Sigmoid colon (tissue), 7 donors: ENCODE data around the gene RRP1. TPM values are rescaled to one million over a fixed set of nuclear protein-coding genes. Genes with fewer than 3 reads are reported as not detected.
"Not testable (repeated sequence)": the region's sequence is repeated elsewhere in the genome, so short reads cannot be mapped to it uniquely, and the experiment has no call there.

Source experiments
- DNase-seq: peaks from one replicate; pipeline ENCODE4 v3.0.0-alpha.2; 2019
- H3K27ac ChIP-seq, 4 donors: fragments of 200-600 bp; sonication (generic); one replicate each; pipeline ENCODE4 v1.5.1; 2016 to 2019; ENCODE audit warnings: mild to moderate bottlenecking in 1 of 4
- H3K27me3 ChIP-seq, 3 donors: fragments of 200-600 bp; sonication (generic); one replicate each; pipeline ENCODE4 v1.5.1; 2019; ENCODE audit warnings: mild to moderate bottlenecking in 1 of 3
- H3K36me3 ChIP-seq, 4 donors: fragments of 200-600 bp; sonication (generic); one replicate each; pipeline ENCODE4 v1.5.1; 2016 to 2019
- H3K4me1 ChIP-seq, 4 donors: fragments of 200-600 bp; sonication (generic); one replicate each; pipeline ENCODE4 v1.5.1; 2017 to 2019
- H3K4me3 ChIP-seq, 4 donors: fragments of 200-600 bp; sonication (generic); one replicate each; pipeline ENCODE4 v1.5.1; 2017 to 2019; ENCODE audit warnings: mild to moderate bottlenecking in 2 of 4, moderate library complexity in 1 of 4
- H3K9me3 ChIP-seq, 4 donors: fragments of 200-600 bp in 3 of 4; sonication (generic) in 3 of 4; one replicate each; pipeline versions ENCODE4 v1.5.1 to v1.6.1; 2013 to 2019
- EP300 ChIP-seq, 4 donors: sonication (generic); formaldehyde crosslinking; IDR thresholded peaks; one replicate each; pipeline ENCODE4 v1.6.1; 2017; ENCODE audit warnings: antibody characterized with exemption in 4 of 4
- POLR2A ChIP-seq, 2 donors: fragments of 450-650 bp; IDR thresholded peaks; one replicate each; pipeline ENCODE4 v1.6.1; 2016; ENCODE audit warnings: antibody characterized with exemption in 2 of 2, mild to moderate bottlenecking in 2 of 2, moderate library complexity in 2 of 2
- POLR2AphosphoS5 ChIP-seq, 4 donors: sonication (generic); formaldehyde crosslinking; IDR thresholded peaks; one replicate each; pipeline ENCODE4 v1.6.1; 2017; ENCODE audit warnings: antibody characterized with exemption in 4 of 4
- WGBS, 2 donors: extraction: QIAGEN DNeasy Blood & Tissue Kit; methylation state at CpG; one replicate each; pipeline ENCODE4 v1.1.7; 2013; 5-methylcytosine and 5-hydroxymethylcytosine counted together
- intact Hi-C: fragments of 100-400 bp; cut with DNase I; formaldehyde crosslinking; loops from one replicate; pipeline ENCODE4 v1.15.1; 2023
- polyA plus RNA-seq, 3 donors: library from polyadenylated mRNA; stranded (reverse); fragments of 200-250 nt; gene quantifications; one replicate each; pipeline ENCODE4 v1.2.3, GENCODE V29; 2013
- total RNA-seq, 4 donors: library from RNA; depleted of rRNA; stranded (reverse); fragments of >200 nt; gene quantifications; one replicate each; pipeline ENCODE4 v1.1.0, GENCODE V29; 2016
- TF ChIP-seq, protein P1 (sequence below), 4 experiments: fragments of 450-650 bp in 3 of 4; fragments of 200-600 bp in 1 of 4; IDR thresholded peaks; one replicate each; pipeline ENCODE4 v1.5.1; 2016 to 2019; ENCODE audit warnings: antibody characterized with exemption in 4 of 4, mild to moderate bottlenecking in 3 of 4, moderate library complexity in 2 of 4
- donor health status: healthy with polysubstance abuse.
- donor health status: Bipolar disorder and iron deficiency.
- donor health status: healthy.

Gene RRP1
- total and polyA plus RNA-seq, 7 donors = 3.9 to 16.2 (median 10.5) TPM

- H3K36me3 ChIP-seq = no peaks in the 10 kb centered on the region
- H3K9me3 ChIP-seq = no peaks in the 10 kb centered on the region
- peaks cover 0 to 5% (median 0%) of the 10 kb centered on the region in 3 donors for H3K27me3 ChIP-seq
- no peak overlapping the region for H3K27ac ChIP-seq
- 91 to 94% methylated on average over 11 of the region's 11 CpGs for WGBS, 2 donors
- no peak for TF ChIP-seq POLR2AphosphoS5 (IDR thresholded peaks at IDR 0.05)
- TF ChIP-seq, protein P1, sequence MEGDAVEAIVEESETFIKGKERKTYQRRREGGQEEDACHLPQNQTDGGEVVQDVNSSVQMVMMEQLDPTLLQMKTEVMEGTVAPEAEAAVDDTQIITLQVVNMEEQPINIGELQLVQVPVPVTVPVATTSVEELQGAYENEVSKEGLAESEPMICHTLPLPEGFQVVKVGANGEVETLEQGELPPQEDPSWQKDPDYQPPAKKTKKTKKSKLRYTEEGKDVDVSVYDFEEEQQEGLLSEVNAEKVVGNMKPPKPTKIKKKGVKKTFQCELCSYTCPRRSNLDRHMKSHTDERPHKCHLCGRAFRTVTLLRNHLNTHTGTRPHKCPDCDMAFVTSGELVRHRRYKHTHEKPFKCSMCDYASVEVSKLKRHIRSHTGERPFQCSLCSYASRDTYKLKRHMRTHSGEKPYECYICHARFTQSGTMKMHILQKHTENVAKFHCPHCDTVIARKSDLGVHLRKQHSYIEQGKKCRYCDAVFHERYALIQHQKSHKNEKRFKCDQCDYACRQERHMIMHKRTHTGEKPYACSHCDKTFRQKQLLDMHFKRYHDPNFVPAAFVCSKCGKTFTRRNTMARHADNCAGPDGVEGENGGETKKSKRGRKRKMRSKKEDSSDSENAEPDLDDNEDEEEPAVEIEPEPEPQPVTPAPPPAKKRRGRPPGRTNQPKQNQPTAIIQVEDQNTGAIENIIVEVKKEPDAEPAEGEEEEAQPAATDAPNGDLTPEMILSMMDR (IDR thresholded peaks at IDR 0.05) = no peak
- no peak for TF ChIP-seq POLR2A (IDR thresholded peaks at IDR 0.05)
- peaks cover 0 to 4% (median 0%) of the 10 kb centered on the region in 4 donors for H3K4me1 ChIP-seq
- no peak overlapping the region for H3K4me3 ChIP-seq
- DNase-seq = peak; percentile 38
- intact Hi-C loops = no loop called here
Measured at GRCh38 chr21:43820466-43820865, 31.1 kb downstream of the RRP1 start.

- H3K4me3 ChIP-seq, H3K4me1 ChIP-seq, intact Hi-C loops, H3K27ac ChIP-seq, H3K36me3 ChIP-seq, H3K9me3 ChIP-seq: not testable (repeated sequence)
- WGBS, 2 donors = 94 to 97% methylated on average over 25 of the region's 25 CpGs
- peaks cover 0 to 13% (median 6%) of the 10 kb centered on the region in 3 donors for H3K27me3 ChIP-seq
- DNase-seq = peak; percentile 43
Measured at GRCh38 chr21:43822166-43822565, 32.8 kb downstream of the RRP1 start.

DNA sequence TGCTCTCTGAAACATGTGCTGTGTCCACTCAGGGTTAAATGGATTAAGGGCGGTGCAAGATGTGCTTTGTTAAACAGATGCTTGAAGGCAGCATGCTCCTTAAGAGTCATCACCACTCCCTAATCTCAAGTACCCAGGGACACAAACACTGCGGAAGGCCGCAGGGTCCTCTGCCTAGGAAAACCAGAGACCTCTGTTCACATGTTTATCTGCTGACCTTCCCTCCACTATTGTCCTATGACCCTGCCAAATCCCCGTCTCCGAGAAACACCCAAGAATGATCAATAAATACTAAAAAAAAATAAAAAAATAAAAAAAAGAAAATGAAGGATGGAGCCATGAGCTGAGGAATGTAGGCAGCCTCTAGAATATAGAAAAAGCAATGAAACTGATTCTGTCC lies 33.4 kb downstream of the RRP1 start:
- not testable (repeated sequence) for H3K4me1 ChIP-seq
- WGBS, 2 donors = 90 to 91% methylated on average over 2 of the region's 5 CpGs

DNA sequence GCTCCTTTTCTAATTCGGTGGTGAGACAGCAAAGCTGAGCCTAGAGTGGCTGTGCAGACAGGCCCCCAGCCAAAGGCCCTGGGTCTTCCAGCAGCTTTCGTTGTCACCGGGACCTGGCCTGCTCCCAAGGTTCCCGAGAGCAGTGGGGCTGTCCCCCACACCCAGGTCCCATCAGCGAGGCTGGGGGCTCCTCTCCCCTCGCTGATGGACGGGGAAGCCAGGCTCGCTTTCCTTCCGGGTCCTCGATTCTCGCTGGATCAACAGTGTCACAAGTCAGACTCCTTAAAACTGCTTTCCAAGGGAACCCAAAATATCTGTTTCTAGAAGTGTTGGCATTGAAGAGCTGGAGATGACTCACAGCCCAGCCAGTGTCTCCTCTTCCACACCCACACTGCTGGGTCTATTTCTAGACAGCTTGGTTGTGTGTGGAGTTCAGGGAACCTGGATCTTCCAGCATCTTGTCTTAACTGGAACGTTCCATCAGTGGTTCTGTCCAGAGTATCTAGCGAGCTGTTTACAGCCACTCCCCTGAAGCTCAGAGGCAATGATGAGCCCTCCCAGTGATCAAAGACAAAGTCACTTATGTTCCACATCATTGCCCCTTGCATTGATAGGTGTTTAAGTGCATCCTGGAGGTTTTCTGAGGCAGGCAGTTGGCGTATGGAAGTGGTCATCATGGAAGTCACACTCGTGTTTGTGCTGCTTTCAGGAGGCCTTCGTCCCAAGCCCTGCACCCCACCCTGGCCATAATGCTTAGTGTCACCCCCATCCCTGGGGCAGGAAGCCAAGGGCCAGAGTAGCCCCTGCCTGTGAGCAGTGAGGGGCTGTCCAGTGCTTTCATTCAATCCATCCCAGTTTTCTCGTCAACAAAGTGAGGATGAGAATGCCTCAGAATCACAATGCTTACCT lies 35.2 kb downstream of the RRP1 start:
- 82 to 83% methylated on average over 17 of the region's 17 CpGs for WGBS, 2 donors

More for the DNA sequence above, 33.4 kb downstream of the RRP1 start:
- intact Hi-C loops, H3K9me3 ChIP-seq, H3K36me3 ChIP-seq, H3K4me3 ChIP-seq, DNase-seq, H3K27ac ChIP-seq: not testable (repeated sequence)
- H3K27me3 ChIP-seq = peaks cover 0 to 15% (median 6%) of the 10 kb centered on the region in 3 donors

DNA sequence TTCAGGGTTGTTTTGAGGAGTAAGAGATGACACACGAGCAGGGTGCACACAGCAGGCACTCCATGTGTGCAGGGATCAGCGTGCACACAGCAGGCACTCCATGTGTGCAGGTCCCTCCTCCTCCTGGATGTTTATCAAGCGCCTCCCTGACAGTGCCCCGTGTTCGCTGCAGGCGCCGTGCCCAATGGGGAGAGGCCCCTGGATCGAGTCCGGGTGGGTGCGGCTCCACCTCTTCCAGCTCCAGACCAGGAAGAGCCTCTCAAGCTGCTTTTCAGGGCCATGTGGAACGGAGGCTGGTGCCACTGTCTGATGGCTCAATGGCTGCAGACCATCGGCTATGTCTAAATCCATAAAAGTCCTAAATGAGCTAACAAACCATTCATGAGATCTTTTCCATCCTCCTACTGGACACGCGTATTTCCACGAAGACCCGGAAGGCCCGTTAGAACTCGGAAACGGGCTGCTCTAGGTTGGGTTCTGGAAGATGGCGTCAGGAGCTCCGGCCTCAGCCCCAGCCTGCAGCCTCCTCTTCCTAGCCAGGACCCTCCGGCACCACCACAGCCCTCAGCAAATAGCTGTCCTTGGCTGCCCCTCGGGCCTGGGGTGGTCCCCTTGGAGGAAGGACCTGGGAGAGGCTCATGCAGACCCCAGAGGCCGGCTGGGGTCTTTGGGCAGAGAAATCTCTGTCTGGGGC lies 36.0 kb downstream of the RRP1 start:
- Histone ChIP-seq H3K27me3 (peaks cover 0 to 27% (median 6%) of the 10 kb centered on the region in 3 donors), H3K36me3 (no peaks in the 10 kb centered on the region), H3K9me3 (no peaks in the 10 kb centered on the region), H3K4me3 (no peak overlapping the region), H3K4me1 (peaks cover 0 to 5% (median 2%) of the 10 kb centered on the region in 4 donors), H3K27ac (no peak overlapping the region)
- intact Hi-C loops = no loop called here
- TF ChIP-seq POLR2A (IDR thresholded peaks at IDR 0.05) (no peak), POLR2AphosphoS5 (IDR thresholded peaks at IDR 0.05) (no peak), EP300 (IDR thresholded peaks at IDR 0.05) (no peak)
- TF ChIP-seq, protein P1 (IDR thresholded peaks at IDR 0.05) = no peak
- peak; percentile 48 for DNase-seq
- WGBS, 2 donors = 54 to 84% methylated on average over 24 of the region's 24 CpGs

More for the DNA sequence above, 35.2 kb downstream of the RRP1 start:
- peaks cover 0 to 5% (median 2%) of the 10 kb centered on the region in 4 donors for H3K4me1 ChIP-seq
- peak; percentile 51 for DNase-seq
- no peak overlapping the region for H3K4me3 ChIP-seq
- H3K9me3 ChIP-seq = no peaks in the 10 kb centered on the region
- no peaks in the 10 kb centered on the region for H3K36me3 ChIP-seq
- H3K27ac ChIP-seq = no peak overlapping the region
- TF ChIP-seq, protein P1 (IDR thresholded peaks at IDR 0.05) = no peak
- TF ChIP-seq POLR2AphosphoS5 (IDR thresholded peaks at IDR 0.05) = no peak
- TF ChIP-seq POLR2A (IDR thresholded peaks at IDR 0.05) = no peak
- TF ChIP-seq EP300 (IDR thresholded peaks at IDR 0.05) = no peak
- intact Hi-C loops = no loop called here
- peaks cover 0 to 20% (median 6%) of the 10 kb centered on the region in 3 donors for H3K27me3 ChIP-seq
